ENCODE data around the gene PNMA6E.

DNA sequence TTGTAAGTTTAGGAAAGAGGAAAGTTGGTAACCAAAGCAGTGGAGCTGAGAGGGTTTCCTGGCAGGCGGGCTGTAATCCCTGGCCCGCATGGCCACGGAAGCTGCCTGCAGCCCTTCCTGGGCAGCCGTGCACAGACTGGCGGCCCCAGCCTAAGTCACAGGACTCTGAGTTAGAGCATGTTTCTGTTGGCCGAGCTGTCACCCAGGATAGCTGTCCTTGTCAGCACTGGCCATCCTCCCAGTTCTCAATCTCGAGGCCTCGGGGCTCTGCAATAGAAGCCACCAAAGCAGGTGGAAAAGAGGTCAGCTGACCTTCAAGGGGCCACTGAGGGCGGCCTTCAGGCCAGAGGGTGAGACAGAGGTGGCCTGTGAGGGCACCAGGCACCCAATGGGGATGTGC is 20.5 kb downstream of the PNMA6E start:
- TF ChIP-seq EZH2phosphoT487 (IDR thresholded peaks at IDR 0.05; ENCODE audit: unreplicated experiment) = no peak
- no peak for TF ChIP-seq POLR2AphosphoS5 (IDR thresholded peaks at IDR 0.05; ENCODE audit: low read depth)
- TF ChIP-seq, protein P1, sequence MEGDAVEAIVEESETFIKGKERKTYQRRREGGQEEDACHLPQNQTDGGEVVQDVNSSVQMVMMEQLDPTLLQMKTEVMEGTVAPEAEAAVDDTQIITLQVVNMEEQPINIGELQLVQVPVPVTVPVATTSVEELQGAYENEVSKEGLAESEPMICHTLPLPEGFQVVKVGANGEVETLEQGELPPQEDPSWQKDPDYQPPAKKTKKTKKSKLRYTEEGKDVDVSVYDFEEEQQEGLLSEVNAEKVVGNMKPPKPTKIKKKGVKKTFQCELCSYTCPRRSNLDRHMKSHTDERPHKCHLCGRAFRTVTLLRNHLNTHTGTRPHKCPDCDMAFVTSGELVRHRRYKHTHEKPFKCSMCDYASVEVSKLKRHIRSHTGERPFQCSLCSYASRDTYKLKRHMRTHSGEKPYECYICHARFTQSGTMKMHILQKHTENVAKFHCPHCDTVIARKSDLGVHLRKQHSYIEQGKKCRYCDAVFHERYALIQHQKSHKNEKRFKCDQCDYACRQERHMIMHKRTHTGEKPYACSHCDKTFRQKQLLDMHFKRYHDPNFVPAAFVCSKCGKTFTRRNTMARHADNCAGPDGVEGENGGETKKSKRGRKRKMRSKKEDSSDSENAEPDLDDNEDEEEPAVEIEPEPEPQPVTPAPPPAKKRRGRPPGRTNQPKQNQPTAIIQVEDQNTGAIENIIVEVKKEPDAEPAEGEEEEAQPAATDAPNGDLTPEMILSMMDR (conservative IDR thresholded peaks at IDR 0.05; ENCODE audit: low read depth in 2 of 2) = no peak
- no peak for TF ChIP-seq EZH2 (IDR thresholded peaks at IDR 0.05; ENCODE audit: low read depth, unreplicated experiment)
- TF ChIP-seq, protein P2, sequence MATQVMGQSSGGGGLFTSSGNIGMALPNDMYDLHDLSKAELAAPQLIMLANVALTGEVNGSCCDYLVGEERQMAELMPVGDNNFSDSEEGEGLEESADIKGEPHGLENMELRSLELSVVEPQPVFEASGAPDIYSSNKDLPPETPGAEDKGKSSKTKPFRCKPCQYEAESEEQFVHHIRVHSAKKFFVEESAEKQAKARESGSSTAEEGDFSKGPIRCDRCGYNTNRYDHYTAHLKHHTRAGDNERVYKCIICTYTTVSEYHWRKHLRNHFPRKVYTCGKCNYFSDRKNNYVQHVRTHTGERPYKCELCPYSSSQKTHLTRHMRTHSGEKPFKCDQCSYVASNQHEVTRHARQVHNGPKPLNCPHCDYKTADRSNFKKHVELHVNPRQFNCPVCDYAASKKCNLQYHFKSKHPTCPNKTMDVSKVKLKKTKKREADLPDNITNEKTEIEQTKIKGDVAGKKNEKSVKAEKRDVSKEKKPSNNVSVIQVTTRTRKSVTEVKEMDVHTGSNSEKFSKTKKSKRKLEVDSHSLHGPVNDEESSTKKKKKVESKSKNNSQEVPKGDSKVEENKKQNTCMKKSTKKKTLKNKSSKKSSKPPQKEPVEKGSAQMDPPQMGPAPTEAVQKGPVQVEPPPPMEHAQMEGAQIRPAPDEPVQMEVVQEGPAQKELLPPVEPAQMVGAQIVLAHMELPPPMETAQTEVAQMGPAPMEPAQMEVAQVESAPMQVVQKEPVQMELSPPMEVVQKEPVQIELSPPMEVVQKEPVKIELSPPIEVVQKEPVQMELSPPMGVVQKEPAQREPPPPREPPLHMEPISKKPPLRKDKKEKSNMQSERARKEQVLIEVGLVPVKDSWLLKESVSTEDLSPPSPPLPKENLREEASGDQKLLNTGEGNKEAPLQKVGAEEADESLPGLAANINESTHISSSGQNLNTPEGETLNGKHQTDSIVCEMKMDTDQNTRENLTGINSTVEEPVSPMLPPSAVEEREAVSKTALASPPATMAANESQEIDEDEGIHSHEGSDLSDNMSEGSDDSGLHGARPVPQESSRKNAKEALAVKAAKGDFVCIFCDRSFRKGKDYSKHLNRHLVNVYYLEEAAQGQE (IDR thresholded peaks at IDR 0.05; ENCODE audit: unreplicated experiment) = no peak
- TF ChIP-seq JUNB (IDR thresholded peaks at IDR 0.05; ENCODE audit: unreplicated experiment) = no peak
- no peak for TF ChIP-seq ZNF331 (CRISPR knock-in tag; IDR thresholded peaks at IDR 0.05; ENCODE audit: low read depth)
- TF ChIP-seq, protein P3, sequence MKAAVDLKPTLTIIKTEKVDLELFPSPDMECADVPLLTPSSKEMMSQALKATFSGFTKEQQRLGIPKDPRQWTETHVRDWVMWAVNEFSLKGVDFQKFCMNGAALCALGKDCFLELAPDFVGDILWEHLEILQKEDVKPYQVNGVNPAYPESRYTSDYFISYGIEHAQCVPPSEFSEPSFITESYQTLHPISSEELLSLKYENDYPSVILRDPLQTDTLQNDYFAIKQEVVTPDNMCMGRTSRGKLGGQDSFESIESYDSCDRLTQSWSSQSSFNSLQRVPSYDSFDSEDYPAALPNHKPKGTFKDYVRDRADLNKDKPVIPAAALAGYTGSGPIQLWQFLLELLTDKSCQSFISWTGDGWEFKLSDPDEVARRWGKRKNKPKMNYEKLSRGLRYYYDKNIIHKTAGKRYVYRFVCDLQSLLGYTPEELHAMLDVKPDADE (IDR thresholded peaks at IDR 0.05) = no peak
- TF ChIP-seq ZNF114 (CRISPR knock-in tag; IDR thresholded peaks at IDR 0.05) = no peak
